Liver (tissue), 3 donors: Measurements from ENCODE around the gene INPP4B.

Source experiments
- GABPA ChIP-seq, 2 donors: IDR thresholded peaks in 1 of 2; conservative IDR thresholded peaks in 1 of 2; 2 replicates each; pipeline ENCODE4 v1.6.1; 2016; ENCODE audit warnings: antibody characterized with exemption in 2 of 2, mild to moderate bottlenecking in 1 of 2, moderate library complexity in 1 of 2
- JUND ChIP-seq, 2 donors: IDR thresholded peaks; 2 replicates each; pipeline ENCODE4 v1.6.1; 2016; ENCODE audit warnings: antibody characterized with exemption in 2 of 2
- TF ChIP-seq, protein P1 (sequence below): fragments of 150-350 bp; IDR thresholded peaks from 2 replicates; pipeline ENCODE4 v1.5.1; 2017; ENCODE audit warnings: improper control_type of control experiment, low read depth, low read length; ENCODE audit not compliant: missing input control
- TF ChIP-seq, protein P2 (sequence below): IDR thresholded peaks from 2 replicates; pipeline ENCODE4 v1.6.1; 2016; ENCODE audit warnings: antibody characterized with exemption
- donor health status: healthy.
- donor health status: healthy.

DNA sequence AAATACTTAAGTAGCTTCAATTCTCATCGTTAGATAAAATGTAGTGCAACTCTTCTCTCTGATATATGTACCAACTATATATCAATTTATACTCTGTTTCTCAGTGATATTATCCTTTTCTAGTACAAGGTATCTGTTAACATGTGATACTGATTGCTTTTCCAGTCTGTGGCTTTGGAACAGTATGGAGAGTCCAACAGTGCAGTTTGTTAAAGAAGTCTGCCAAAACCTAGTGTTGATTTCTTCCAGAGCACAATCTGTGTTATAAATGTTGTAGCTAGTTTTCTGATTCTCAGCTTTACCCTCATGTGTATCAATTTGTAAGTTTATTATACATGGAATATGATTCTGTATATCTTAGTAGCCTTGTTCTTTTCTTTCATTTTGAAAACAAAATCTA is 744.7 kb downstream of the INPP4B start:
- TF ChIP-seq, protein P1, sequence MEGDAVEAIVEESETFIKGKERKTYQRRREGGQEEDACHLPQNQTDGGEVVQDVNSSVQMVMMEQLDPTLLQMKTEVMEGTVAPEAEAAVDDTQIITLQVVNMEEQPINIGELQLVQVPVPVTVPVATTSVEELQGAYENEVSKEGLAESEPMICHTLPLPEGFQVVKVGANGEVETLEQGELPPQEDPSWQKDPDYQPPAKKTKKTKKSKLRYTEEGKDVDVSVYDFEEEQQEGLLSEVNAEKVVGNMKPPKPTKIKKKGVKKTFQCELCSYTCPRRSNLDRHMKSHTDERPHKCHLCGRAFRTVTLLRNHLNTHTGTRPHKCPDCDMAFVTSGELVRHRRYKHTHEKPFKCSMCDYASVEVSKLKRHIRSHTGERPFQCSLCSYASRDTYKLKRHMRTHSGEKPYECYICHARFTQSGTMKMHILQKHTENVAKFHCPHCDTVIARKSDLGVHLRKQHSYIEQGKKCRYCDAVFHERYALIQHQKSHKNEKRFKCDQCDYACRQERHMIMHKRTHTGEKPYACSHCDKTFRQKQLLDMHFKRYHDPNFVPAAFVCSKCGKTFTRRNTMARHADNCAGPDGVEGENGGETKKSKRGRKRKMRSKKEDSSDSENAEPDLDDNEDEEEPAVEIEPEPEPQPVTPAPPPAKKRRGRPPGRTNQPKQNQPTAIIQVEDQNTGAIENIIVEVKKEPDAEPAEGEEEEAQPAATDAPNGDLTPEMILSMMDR = no peak
- TF ChIP-seq GABPA (IDR thresholded peaks at IDR 0.05 in 1 of 2, conservative IDR thresholded peaks at IDR 0.05 in 1 of 2) (no peak), JUND (IDR thresholded peaks at IDR 0.05) (no peak)
- TF ChIP-seq, protein P2, sequence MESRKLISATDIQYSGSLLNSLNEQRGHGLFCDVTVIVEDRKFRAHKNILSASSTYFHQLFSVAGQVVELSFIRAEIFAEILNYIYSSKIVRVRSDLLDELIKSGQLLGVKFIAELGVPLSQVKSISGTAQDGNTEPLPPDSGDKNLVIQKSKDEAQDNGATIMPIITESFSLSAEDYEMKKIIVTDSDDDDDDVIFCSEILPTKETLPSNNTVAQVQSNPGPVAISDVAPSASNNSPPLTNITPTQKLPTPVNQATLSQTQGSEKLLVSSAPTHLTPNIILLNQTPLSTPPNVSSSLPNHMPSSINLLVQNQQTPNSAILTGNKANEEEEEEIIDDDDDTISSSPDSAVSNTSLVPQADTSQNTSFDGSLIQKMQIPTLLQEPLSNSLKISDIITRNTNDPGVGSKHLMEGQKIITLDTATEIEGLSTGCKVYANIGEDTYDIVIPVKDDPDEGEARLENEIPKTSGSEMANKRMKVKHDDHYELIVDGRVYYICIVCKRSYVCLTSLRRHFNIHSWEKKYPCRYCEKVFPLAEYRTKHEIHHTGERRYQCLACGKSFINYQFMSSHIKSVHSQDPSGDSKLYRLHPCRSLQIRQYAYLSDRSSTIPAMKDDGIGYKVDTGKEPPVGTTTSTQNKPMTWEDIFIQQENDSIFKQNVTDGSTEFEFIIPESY = no peak
